OCI-LY1 (cell line): ENCODE data around the gene FBN1.

Source experiments
- CTCF ChIP-seq: fragments of 200-600 bp; sonication (generic), shearing (Covaris generic); IDR thresholded peaks from 2 replicates; pipeline ENCODE4 v1.5.1; 2017; ENCODE audit warnings: mild to moderate bottlenecking, antibody characterized with exemption, low read length, moderate library complexity, mixed read lengths
- EZH2 ChIP-seq: fragments of 200-600 bp; sonication (generic), shearing (Covaris generic); IDR thresholded peaks from 2 replicates; pipeline ENCODE4 v1.8.0; 2017; ENCODE audit warnings: borderline replicate concordance, mixed run types, mild to moderate bottlenecking, antibody characterized with exemption, low read length, moderate library complexity, mixed read lengths

DNA sequence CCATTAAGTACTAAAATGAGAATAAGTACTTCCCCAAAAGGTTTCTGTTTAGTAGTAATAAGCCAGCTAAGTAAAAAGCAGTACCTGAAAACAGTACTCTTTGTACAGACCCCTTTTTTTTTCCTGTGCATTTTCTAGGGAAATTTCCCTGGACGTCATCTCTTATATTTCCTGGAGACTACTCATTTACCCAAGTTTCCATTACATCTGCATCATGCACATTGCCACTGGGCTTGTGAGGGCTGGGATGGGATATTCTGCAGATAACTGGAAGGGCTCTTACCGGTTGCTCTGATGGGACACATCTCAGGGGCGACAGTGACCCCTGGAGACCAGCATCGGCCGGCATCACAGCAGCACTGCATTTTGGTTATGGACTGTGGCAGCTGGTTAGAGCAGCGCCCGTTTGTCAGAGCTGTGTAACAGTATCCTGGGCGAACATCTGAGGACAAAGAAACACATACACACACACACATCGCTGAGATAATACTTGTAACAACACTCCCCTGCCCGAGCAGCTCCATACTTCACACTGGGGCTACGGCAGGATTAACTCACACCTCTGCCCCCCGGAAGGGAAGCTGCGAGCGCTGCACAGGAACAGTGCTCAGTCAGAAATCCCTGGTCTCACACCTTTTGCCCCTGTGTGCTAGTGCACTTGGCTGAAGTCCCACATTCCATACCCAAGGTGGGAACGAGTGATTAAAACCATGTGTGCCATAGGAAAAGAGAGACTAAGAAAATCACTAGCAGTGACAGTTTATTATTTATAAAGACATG is 124.9 kb downstream of the FBN1 start:
- no peak for TF ChIP-seq EZH2
- peak; percentile 19; the same call in 1 of the 2 replicates for TF ChIP-seq CTCF
